ENCODE results near the gene DUSP10.
A peak's percentile ranks its signal among the peaks of the same experiment; 100 is the strongest.

DUSP10 gene

GRCh38 chr1:221741703-221742554 is at the start of gene DUSP10:
Gene DUSP10 (minus strand): TSS chr1:221742089. CDS start chr1:221739744, 2,345 bp downstream.
- DNase-seq: peak; percentile 99

DNA sequence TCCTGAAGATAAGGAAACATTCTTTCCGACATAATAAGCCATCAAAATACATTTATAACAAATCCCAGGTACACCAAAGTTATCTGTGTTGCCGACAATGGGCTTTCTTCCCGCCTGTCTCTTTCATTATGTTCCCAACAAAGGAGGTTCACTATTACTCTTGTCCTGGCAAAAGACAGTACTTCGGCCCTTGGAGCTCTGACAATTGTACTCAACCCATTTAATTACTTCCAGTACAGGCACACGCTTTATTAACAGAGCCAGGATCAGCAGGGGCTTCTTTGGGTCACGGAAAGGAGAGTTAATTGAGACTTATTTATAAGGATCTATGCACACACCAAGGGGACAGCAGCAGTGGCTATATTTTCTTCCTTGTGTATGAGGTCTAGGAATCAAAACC is 46.6 kb upstream of the DUSP10 start:
- no peak for DNase-seq

- DNase-seq: no peak
Measured at GRCh38 chr1:221786647-221787046, 44.8 kb upstream of the DUSP10 start.

DNA sequence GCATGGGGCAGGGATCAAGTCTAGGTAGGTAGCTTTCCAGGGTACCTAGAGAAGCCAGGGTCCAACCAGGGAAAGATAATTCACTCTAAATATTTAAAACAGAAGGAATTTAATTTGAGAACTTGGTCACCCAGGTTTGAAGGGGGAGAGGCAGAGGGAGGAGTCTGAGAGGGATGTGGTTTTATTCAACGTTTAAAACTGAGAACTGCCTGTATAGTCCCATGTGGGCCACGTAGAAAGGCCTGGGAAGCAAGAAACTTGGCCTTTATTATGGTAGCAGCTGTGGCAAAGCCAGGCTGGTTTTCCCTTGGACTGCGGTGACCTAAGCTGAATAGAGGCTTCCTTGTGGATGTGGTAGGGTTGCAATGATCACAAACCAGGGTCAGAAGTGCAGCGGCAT is 42.0 kb upstream of the DUSP10 start:
- DNase-seq: no peak

GRCh38 chr1:221783437-221783836 is 41.5 kb upstream of the DUSP10 start:
- DNase-seq: no peak

GRCh38 chr1:221782970-221783369 is 41.1 kb upstream of the DUSP10 start:
- no peak for DNase-seq

DNA sequence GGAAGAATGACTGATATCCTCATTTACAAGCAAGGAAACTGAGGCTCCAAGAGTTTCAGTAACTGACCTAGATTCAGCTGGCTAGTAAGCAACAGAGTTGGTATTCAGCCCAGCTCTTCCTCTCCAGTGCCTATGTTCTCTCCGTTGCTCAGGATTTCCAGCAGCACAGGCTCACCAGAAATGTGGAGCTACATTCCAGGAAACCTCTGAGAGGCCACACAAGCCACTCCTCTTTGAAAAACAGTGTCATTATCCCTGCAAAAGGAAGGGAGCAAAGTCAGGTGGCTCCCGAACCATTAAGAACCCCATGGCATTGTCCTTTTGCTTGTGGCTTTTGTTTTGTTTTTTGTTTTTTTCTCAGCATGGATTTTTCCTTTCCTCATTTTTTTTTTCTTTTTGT is 40.6 kb upstream of the DUSP10 start:
- DNase-seq: no peak

DNA sequence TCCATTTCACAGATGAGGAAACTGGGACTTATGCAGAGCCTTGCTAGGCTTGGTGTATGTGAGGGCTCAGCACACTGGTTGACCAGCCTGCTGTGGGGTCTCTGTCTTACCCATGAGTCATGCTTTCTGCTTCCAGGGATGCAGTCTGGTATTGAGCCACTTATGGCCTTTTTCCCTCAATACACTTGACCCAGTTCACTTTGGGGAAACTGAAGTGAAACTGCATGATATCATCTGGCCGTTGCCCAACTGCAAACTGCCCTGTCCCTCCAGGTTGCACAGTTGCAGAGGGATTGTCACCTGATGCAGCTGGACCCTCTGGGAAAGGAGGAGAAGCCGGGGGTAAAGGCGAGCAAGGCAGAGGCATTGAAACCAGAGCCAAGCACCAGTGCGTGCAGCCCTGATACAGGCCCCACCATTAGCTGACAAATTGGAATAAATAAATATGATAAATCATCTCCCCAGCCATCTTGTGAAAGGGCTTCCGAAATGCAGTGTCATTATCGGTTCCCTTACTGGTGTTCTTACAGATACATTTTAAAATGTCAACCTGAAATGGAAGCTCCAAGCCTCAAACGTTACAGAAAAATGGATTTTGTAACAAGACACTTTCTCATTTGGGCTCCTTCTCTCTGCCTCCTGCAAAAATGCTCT is 39.3 kb upstream of the DUSP10 start:
- no peak for DNase-seq

- DNase-seq: no peak
Measured at GRCh38 chr1:221780175-221780574, 38.3 kb upstream of the DUSP10 start.

DNA sequence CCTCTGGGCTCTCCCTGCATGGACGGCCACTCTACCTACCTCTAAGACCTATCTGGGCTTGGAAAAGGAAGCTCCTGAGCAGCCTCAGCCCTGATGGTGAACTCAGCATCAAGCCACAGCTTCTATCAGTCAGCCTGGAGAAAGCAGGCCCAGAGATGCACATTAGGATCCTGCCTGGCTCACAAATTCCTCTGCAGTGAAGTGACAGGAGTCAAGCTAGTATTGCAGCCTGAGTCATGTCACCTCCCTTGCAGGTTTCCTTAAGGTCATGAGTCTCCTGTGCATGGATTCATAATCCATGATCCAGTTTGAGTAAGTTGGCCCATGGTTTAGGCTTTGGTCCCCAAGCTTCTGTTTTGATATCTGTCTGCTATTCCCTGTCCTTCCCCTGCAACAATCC is 37.9 kb upstream of the DUSP10 start:
- no peak for DNase-seq

DNA sequence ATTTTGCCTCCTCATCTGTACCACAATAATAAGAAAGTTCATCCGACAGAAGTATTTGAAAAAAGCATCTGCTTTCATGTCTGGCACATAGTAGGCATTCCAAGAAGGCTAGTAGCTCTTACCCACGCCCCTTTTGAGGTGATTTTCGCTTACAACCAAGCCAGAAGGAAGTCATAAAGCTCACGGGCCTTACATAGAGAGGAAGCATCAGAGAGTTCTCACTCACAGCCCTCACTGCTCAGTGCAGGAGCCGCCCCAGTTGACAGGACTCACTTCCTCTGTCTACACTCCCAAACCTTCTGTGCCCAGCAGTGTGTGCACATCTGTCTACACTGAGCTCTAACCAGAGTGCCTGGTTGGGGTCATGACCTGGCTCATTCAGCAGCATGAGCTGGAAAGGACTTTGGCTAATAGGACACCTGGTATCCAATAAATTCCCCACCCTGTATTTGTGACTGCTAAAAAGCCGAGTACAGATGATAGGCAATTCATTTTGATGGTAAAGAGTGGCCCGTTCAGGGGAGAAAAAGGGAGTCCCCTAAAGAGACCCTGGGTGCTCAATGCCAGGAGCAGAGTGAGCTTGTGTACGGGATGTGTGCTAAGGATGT is 36.8 kb upstream of the DUSP10 start:
- DNase-seq: no peak

GRCh38 chr1:221778125-221778524 is 36.2 kb upstream of the DUSP10 start:
- no peak for DNase-seq

GRCh38 chr1:221777431-221778072 is 35.7 kb upstream of the DUSP10 start:
- peak; percentile 52 for DNase-seq

- no peak for DNase-seq
Measured at GRCh38 chr1:221776495-221777301, 34.8 kb upstream of the DUSP10 start.

DNA sequence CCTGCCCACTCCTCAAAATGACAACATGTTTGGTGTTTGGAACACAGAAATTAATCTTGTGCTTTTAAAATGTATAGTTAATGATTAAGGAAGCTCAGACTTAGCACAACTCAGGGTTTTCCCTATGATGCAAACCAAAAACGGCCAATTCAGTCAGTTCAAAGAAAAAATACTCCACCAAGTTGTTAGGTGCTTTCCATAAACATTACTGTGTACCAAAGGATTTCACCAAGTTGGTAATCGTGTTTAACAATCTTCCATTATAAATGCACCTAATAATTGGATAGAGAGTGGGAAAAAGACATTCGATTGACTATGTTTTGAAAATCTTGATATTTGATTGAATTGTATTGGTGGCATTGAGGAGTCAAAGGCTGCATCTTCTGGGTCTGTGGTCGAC is 33.3 kb upstream of the DUSP10 start:
- DNase-seq: no peak

DNA sequence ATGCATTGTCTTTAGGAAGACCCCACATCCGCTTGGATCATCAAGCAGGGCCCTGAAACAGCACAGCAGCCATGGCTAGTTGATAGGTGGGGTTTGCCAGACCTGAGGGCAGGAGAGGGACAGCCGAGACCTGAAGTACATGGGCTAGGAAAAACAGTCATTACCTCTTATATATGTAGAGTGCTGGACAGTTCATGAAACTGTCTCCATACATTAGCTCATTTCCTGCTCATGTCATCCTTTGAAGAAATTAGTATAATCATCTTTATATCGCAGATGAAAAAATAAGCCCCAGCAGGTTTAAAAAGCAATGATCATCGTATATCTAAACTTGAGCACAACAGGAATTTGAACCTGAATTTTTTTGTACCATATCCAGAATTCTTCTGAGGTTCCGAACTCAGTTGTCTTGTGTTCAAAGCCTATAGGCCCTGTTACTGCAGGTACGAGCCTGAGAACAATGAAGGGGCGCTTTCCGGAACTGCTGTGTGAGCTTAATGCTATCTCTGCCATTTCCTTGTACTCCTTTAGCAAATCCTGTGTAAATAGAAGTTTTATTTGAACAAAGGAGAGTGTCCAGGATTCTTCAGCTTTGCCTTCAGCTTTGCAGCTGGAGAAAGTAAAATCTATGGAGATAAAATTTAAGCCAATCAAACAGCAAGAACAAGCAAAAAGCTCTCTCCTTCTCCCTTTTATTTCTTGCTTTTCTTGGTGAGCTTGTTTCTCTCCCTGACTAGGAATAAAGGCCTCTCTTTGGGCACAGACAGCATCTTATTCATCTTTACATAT is 32.4 kb upstream of the DUSP10 start:
- DNase-seq: no peak

- DNase-seq: no peak
Measured at GRCh38 chr1:221773383-221773782, 31.5 kb upstream of the DUSP10 start.

- DNase-seq: no peak
Measured at GRCh38 chr1:221772117-221772516, 30.2 kb upstream of the DUSP10 start.

DNA sequence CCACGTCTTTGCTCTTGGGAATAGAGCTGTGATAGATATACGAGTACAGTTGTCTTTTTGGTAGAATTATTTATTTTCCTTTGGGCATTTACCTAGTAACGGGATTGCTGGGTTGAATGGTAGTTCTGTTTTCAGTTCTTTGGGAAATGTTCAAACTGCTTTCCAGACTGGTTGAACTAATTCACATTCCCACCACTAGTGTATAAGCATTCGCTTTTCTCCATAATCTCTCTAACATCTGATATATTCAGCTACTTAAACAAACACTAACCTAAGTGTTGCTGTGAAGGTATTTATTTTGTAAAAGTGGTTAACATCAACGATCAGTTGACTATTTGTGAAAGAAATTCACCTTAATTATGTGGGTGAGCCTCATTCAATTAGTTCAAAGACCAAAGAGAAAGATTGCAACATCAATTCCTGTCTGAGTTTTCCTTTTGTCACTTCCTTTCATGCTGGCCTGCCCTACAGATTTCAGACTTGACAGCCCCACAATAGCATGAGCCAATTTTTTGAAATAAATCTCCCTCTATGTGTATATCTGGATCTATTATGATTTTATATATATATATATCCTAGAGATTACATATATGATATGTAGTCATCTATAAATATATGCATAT is 26.7 kb upstream of the DUSP10 start:
- DNase-seq: no peak

DNA sequence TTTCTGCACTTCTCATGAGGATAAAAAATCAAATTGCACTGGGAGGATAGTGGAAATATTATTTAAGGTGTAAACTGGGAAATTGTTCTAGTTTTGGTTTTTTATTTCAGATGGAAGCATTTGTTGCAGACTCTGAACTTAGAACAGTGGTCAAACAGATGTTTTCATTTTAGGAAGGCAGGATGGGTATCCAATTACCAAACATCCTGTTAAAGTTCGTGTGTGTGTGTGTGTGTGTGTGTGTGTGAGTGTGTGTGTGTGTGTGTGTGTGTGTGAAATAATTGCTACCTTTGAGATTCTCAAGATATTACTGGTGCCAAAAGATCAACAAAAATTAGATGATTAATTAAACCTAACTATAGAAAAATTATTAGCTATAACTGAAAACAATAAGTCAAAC is 24.3 kb upstream of the DUSP10 start:
- DNase-seq: no peak

DNA sequence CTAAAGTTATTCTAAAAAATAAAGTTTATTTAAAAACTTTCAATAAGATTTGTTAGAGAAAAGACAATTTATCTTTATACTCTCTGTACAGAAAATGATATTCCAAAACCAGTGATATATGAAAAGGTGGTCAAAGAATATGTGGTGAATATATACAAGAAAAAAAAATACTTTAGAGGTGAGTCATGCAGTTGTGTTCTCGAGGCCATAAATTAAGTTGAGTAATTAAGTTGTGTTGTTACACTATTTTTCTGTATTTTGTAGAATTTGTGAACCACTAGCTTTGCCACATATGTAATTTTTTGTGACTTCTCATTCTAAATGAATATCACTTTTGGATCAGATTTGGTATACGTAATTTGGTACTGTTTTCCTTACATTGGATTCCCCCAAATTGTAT is 23.6 kb upstream of the DUSP10 start:
- no peak for DNase-seq

Data from stimulated activated CD4-positive, alpha-beta T cell treated with anti-CD3 and anti-CD28 coated beads, Interleukin-1b, Interleukin-23, amount 100 ng/mL, for 48 hours (primary cell).